Stimulated activated naive B cell treated with anti-CD40 and anti-IgM and Interleukin-4, amounts not matched to agents 10 μg/mL and 1 μg/mL and 100 μg/mL, for 72 hours (primary cell): ENCODE results near the gene MSANTD1.

Source experiments
- ATAC-seq, 2 donors: fragments of 150-1000 bp; cut with Tn5 transposase; replicated peaks; 2 replicates each; pipeline ENCODE4 v1.10.0; 2021; ENCODE audit warnings: moderate library complexity in 1 of 2
- DNase-seq: peaks from one replicate; pipeline ENCODE4 v3.0.0; 2021
- H3K27ac Mint-ChIP-seq: one replicate; pipeline ENCODE4 v1.8.0; 2022; ENCODE audit warnings: mild to moderate bottlenecking, mixed read lengths
- H3K27me3 Mint-ChIP-seq, 2 donors: one replicate each; pipeline ENCODE4 v1.8.0; 2022; ENCODE audit warnings: mixed read lengths in 2 of 2
- H3K36me3 Mint-ChIP-seq, 2 donors: one replicate each; pipeline ENCODE4 v1.8.0; 2022; ENCODE audit warnings: mixed read lengths in 2 of 2, mild to moderate bottlenecking in 1 of 2
- H3K4me1 Mint-ChIP-seq, 2 donors: one replicate each; pipeline ENCODE4 v1.8.0; 2022; ENCODE audit warnings: mixed read lengths in 2 of 2, mild to moderate bottlenecking in 1 of 2
- H3K4me3 Mint-ChIP-seq, 2 donors: one replicate each; pipeline ENCODE4 v1.8.0; 2022; ENCODE audit warnings: mild to moderate bottlenecking in 2 of 2, mixed read lengths in 2 of 2, moderate library complexity in 1 of 2
- H3K9me3 Mint-ChIP-seq, 2 donors: one replicate each; pipeline ENCODE4 v1.8.0; 2022; ENCODE audit warnings: mixed read lengths in 2 of 2, mild to moderate bottlenecking in 1 of 2

The MSANTD1 gene

GRCh38 chr4:3267576-3268394 lies 18.8 kb downstream of the MSANTD1 start:
- DNase-seq (no peak), ATAC-seq (no peak)
- Mint-ChIP-seq H3K9me3 (peaks cover 3 to 5% of the 10 kb centered on the region in 2 donors), H3K27me3 (no peaks in the 10 kb centered on the region), H3K27ac (no peak overlapping the region), H3K4me3 (no peak overlapping the region), H3K36me3 (peaks cover 9 to 18% of the 10 kb centered on the region in 2 donors), H3K4me1 (peaks cover 8 to 10% of the 10 kb centered on the region in 2 donors)

- no peak overlapping the region for H3K4me3 Mint-ChIP-seq
- ATAC-seq, result no peak
- H3K4me1 Mint-ChIP-seq, result peaks cover 8 to 11% of the 10 kb centered on the region in 2 donors
- H3K36me3 Mint-ChIP-seq, result peaks cover 9 to 14% of the 10 kb centered on the region in 2 donors
- no peaks in the 10 kb centered on the region for H3K27me3 Mint-ChIP-seq
- no peak for DNase-seq
- H3K9me3 Mint-ChIP-seq, result peaks cover 4 to 5% of the 10 kb centered on the region in 2 donors
- no peak overlapping the region for H3K27ac Mint-ChIP-seq
These were observed 19.6 kb downstream of the MSANTD1 start for GRCh38 chr4:3268395-3269104.

- H3K4me1 Mint-ChIP-seq, result peaks cover 8 to 11% of the 10 kb centered on the region in 2 donors
- ATAC-seq (peak in 1 of 2 donors; percentile 10), DNase-seq (no peak)
- no peak overlapping the region for H3K27ac Mint-ChIP-seq
- H3K36me3 Mint-ChIP-seq, result peaks cover 9 to 11% of the 10 kb centered on the region in 2 donors
- H3K4me3 Mint-ChIP-seq, result no peak overlapping the region
- H3K27me3 Mint-ChIP-seq, result no peaks in the 10 kb centered on the region
- H3K9me3 Mint-ChIP-seq, result peaks cover 5% of the 10 kb centered on the region in 2 donors
These were observed 20.4 kb downstream of the MSANTD1 start for GRCh38 chr4:3269105-3269927.

GRCh38 chr4:3269991-3270611 lies 21.1 kb downstream of the MSANTD1 start:
- Mint-ChIP-seq H3K9me3 (peaks cover 5% of the 10 kb centered on the region in 2 donors), H3K36me3 (peaks cover 7 to 8% of the 10 kb centered on the region in 2 donors), H3K27ac (no peak overlapping the region), H3K4me3 (no peak overlapping the region), H3K27me3 (no peaks in the 10 kb centered on the region), H3K4me1 (peaks cover 8 to 11% of the 10 kb centered on the region in 2 donors)
- DNase-seq, result no peak
- ATAC-seq, result no peak

GRCh38 chr4:3271131-3271530 lies 22.2 kb downstream of the MSANTD1 start:
- H3K27ac Mint-ChIP-seq, result no peak overlapping the region

GRCh38 chr4:3276986-3277385 lies 28.0 kb downstream of the MSANTD1 start:
- no peak for DNase-seq
- peaks cover 6 to 16% of the 10 kb centered on the region in 2 donors for H3K27me3 Mint-ChIP-seq
- H3K9me3 Mint-ChIP-seq, result peaks cover 13% of the 10 kb centered on the region in 2 donors
- no peak overlapping the region for H3K27ac Mint-ChIP-seq
- no peak for ATAC-seq
- no peak overlapping the region for H3K4me3 Mint-ChIP-seq
- peaks cover 5 to 9% of the 10 kb centered on the region in 2 donors for H3K4me1 Mint-ChIP-seq
- H3K36me3 Mint-ChIP-seq, result peaks cover 6 to 44% of the 10 kb centered on the region in 2 donors

More at GRCh38 chr4:3271131-3271530, 22.2 kb downstream of the MSANTD1 start:
- no peak overlapping the region for H3K4me3 Mint-ChIP-seq
- ATAC-seq, result no peak
- peaks cover 1 to 11% of the 10 kb centered on the region in 2 donors for H3K36me3 Mint-ChIP-seq
- no peaks in the 10 kb centered on the region for H3K27me3 Mint-ChIP-seq
- H3K9me3 Mint-ChIP-seq, result peaks cover 5% of the 10 kb centered on the region in 2 donors
- H3K4me1 Mint-ChIP-seq, result peaks cover 8 to 11% of the 10 kb centered on the region in 2 donors
- no peak for DNase-seq

- DNase-seq (no peak), ATAC-seq (no peak)
- H3K4me3 Mint-ChIP-seq, result no peak overlapping the region
- peaks cover 6 to 47% of the 10 kb centered on the region in 2 donors for H3K36me3 Mint-ChIP-seq
- no peak overlapping the region for H3K27ac Mint-ChIP-seq
- H3K9me3 Mint-ChIP-seq, result peaks cover 8 to 17% of the 10 kb centered on the region in 2 donors
- H3K4me1 Mint-ChIP-seq, result no peaks in the 10 kb centered on the region
- peaks cover 14 to 26% of the 10 kb centered on the region in 2 donors for H3K27me3 Mint-ChIP-seq
These were observed 31.5 kb downstream of the MSANTD1 start for GRCh38 chr4:3280466-3280865.

GRCh38 chr4:3283483-3283882 lies 34.5 kb downstream of the MSANTD1 start:
- Mint-ChIP-seq H3K36me3 (peaks cover 6 to 28% of the 10 kb centered on the region in 2 donors), H3K27me3 (peaks cover 10 to 14% of the 10 kb centered on the region in 2 donors), H3K27ac (no peak overlapping the region), H3K4me1 (peaks cover 11 to 16% of the 10 kb centered on the region in 2 donors), H3K9me3 (peaks cover 8 to 17% of the 10 kb centered on the region in 2 donors), H3K4me3 (no peak overlapping the region)
- ATAC-seq (no peak), DNase-seq (no peak)

- Mint-ChIP-seq H3K4me1 (peaks cover 11 to 16% of the 10 kb centered on the region in 2 donors), H3K4me3 (no peak overlapping the region), H3K27ac (no peak overlapping the region), H3K9me3 (peaks cover 7 to 15% of the 10 kb centered on the region in 2 donors), H3K27me3 (peaks cover 13 to 16% of the 10 kb centered on the region in 2 donors), H3K36me3 (peaks cover 5 to 26% of the 10 kb centered on the region in 2 donors)
- ATAC-seq (no peak), DNase-seq (no peak)
These were observed 35.0 kb downstream of the MSANTD1 start for GRCh38 chr4:3283916-3284315.

- H3K9me3 Mint-ChIP-seq, result peaks cover 4 to 11% of the 10 kb centered on the region in 2 donors
These were observed 36.0 kb downstream of the MSANTD1 start for GRCh38 chr4:3284734-3285557.

GRCh38 chr4:3285558-3286334 lies 36.8 kb downstream of the MSANTD1 start:
- Mint-ChIP-seq H3K4me3 (peak overlapping the region; percentile 43 to 75), H3K27me3 (peaks cover 24 to 29% of the 10 kb centered on the region in 2 donors), H3K4me1 (peaks cover 11 to 16% of the 10 kb centered on the region in 2 donors), H3K9me3 (peaks cover 4 to 11% of the 10 kb centered on the region in 2 donors), H3K27ac (peak overlapping the region; percentile 80), H3K36me3 (peaks cover 4 to 17% of the 10 kb centered on the region in 2 donors)
- DNase-seq (no peak), ATAC-seq (peak; percentile 56 to 98)

More at GRCh38 chr4:3284734-3285557, 36.0 kb downstream of the MSANTD1 start:
- Mint-ChIP-seq H3K27me3 (peaks cover 21 to 23% of the 10 kb centered on the region in 2 donors), H3K27ac (no peak overlapping the region), H3K36me3 (peaks cover 4 to 21% of the 10 kb centered on the region in 2 donors), H3K4me1 (peaks cover 11 to 16% of the 10 kb centered on the region in 2 donors), H3K4me3 (peak overlapping the region in 1 of 2 donors; percentile 35)
- no peak for ATAC-seq
- DNase-seq, result no peak
